Suppressor macrophage treated with lipopolysaccharide for 1 hour (primary cell): ENCODE data around the gene SPRR3.
"Not testable (repeated sequence)": the region's sequence is repeated elsewhere in the genome, so short reads cannot be mapped to it uniquely, and the experiment has no call there.

Experiments used
- DNase-seq, 3 donors: peaks; one replicate each; pipeline ENCODE4 v3.0.0-alpha.2; 2020 to 2022

SPRR3 gene

GRCh38 chr1:152983743-152984142 lies 17.8 kb upstream of the SPRR3 start, which contains the start of gene SPRR1A:
SPRR1A (plus strand) TSS chr1:152984081; CDS start chr1:152985231, 1,150 bp downstream.
- no peak for DNase-seq

DNA sequence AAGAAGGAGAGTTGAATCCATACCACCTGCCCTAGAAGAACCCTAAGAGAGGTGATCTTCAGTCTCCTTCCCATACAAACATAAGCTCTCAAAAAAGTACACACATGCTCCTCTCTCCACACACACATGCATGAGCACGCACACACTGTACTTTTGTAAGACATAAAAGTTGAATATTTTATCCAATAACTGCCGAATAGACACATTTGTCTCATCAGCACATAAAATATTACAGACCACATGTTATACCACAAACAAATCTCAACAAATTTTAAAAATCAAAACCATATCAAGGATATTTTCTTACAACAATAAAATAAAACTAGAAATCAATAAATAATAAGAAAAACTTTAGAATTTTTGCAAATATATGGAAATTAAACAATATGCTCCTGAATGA lies 15.0 kb upstream of the SPRR3 start:
- DNase-seq = no peak

GRCh38 chr1:152993186-152993585 lies 8.4 kb upstream of the SPRR3 start:
- no peak for DNase-seq

GRCh38 chr1:152995842-152996241 lies 5.7 kb upstream of the SPRR3 start:
- DNase-seq = no peak

GRCh38 chr1:152996633-152997400 lies 4.7 kb upstream of the SPRR3 start:
- DNase-seq = no peak

GRCh38 chr1:152997901-152998300 lies 3.6 kb upstream of the SPRR3 start:
- no peak for DNase-seq

DNA sequence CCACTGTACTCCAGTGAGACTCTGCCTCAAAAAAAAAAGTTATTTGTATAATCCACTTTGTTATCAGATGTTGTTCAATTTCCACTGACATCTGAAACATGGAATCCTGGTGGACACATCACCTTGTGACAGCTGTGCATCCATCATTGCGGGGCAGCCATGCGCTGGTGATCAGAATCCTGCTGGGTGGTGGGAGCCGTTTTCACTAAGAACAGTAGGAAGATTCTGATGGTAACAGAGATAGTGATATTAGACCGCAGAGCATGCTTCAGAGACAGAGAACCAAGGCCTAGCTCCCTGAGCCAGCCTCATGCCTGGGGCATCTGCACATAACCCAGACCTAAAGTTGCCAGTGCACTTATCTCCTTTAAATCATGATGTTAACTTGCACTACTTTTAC lies 3.1 kb upstream of the SPRR3 start:
- no peak for DNase-seq

DNA sequence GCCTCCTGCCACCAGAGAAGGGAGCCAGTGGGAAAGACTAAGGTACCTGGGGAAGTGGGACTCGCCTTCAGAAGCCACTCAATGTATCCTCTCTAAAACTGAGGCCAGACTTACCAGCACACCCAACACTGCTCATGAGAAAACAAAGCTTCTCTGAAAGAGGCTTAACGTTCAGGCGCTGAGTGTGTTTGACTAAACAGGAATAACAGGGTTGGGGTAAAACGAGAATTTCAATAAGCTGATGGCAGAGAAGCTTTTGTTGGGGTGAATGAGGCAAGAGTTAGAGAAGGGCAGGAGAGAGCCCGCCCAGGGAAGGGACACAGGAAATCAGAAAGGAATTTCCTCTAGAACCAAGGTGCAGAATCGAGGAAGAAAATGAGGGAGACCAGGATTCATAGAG lies 1.7 kb upstream of the SPRR3 start:
- no peak for DNase-seq

- no peak for DNase-seq
Observed at GRCh38 chr1:153000294-153000693, 1.3 kb upstream of the SPRR3 start.

GRCh38 chr1:153011235-153011758 lies 9.7 kb downstream of the SPRR3 start:
- not testable (repeated sequence) for DNase-seq

DNA sequence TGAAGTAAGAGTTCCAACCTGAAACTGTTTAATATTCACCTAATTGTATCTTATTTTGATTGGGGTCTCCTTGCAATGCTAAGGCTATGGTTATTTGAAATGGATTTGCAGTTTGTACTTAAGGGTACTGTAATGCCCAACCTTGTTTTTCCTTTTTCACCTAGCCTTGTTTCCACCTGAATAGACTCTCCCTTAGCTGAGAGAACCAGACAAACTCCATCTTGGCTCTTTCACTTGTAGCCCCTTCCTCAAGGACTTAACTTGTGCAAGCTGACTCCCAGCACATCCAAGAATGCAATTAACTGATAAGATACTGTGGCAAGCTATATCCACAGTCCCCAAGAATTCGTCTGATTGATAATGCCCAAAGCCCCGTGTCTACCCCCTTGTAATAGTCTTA lies 20.3 kb downstream of the SPRR3 start:
- DNase-seq = not testable (repeated sequence)

GRCh38 chr1:153022340-153022739 lies 20.8 kb downstream of the SPRR3 start:
- DNase-seq = peak; percentile 11 to 20 (median 15)

DNA sequence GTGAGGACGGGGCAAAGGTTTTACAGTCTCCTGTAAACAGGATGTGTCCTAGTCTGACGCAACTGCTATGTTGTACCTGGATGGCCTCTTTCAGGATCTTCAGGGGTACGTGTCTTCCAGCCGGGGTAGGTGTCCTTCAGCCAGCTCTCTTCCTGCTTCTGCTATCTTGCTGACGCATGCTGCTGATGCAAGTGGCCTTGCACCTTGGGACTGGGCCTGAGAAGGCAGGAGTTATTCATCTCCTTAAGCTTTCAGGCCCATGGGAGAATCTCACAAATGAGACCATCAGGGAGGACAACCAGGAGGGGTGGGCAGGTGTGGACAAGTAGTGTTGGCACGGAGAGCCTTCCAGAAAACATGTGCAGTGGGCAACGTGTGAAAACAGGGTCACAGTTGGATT lies 21.6 kb downstream of the SPRR3 start:
- no peak for DNase-seq

DNA sequence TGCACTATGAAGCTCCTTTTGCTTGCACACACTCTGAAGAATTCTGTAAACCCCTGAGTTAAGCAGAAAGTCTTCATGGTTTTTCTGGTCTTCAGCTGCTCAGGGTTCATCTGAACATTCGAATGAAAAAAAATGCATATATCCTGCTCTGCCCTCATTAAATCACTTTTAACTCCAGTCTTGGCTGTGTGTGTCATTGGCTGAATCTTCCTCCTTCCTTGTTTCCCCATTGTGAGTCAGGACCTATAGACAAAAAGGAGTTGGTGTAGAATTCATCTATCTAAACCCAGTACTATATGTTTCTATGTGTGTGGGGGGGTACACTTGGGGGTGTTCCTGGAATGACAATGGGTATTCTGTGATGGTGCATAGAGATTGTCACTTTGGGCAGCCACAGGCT lies 22.9 kb downstream of the SPRR3 start:
- DNase-seq = no peak

GRCh38 chr1:153025797-153026196 lies 24.2 kb downstream of the SPRR3 start:
- DNase-seq = no peak

GRCh38 chr1:153028766-153029165 lies 27.2 kb downstream of the SPRR3 start:
- DNase-seq = no peak

DNA sequence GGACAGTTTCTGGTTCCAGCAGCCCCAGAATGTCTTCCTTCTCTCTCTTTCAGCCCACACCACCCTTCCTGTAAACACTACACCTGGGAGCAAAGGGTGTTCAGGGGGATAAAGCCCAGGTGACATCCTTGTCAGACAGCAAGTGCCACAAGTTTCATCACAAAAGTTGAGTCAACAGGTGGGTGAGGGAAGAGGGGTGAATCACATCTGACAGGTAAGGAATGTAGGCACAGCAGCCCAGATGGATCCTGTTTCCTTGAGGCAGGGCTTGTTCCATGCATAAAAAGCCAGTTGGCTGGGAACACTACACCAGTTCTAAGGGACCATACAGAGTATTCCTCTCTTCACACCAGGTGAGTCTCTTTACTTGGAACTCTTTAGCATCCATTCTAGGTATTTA lies 29.3 kb downstream of the SPRR3 start, which contains the start of gene SPRR1B:
Gene SPRR1B, plus strand, starts transcription at position 309 of the 400 bp plus-strand sequence. CDS start 1,143 bp downstream, outside the sequence.
- DNase-seq = no peak

DNA sequence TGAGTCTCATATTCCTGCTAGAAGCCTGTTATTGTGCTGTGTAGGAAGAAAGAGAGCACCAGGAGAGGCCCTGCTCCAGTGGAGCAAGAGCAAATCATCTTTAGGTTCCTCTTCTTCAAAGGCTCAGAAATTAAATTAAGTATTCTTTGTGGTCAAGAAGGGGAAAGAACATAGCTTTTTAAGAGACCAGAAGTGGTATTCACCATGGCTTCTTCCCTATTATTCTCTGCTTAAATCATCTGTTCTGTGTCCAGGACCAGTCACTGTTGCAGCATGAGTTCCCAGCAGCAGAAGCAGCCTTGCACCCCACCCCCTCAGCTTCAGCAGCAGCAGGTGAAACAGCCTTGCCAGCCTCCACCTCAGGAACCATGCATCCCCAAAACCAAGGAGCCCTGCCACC lies 30.5 kb downstream of the SPRR3 start:
- no peak for DNase-seq

GRCh38 chr1:153032677-153033308 lies 31.2 kb downstream of the SPRR3 start:
- peak; percentile 17 to 65 (median 36) for DNase-seq

DNA sequence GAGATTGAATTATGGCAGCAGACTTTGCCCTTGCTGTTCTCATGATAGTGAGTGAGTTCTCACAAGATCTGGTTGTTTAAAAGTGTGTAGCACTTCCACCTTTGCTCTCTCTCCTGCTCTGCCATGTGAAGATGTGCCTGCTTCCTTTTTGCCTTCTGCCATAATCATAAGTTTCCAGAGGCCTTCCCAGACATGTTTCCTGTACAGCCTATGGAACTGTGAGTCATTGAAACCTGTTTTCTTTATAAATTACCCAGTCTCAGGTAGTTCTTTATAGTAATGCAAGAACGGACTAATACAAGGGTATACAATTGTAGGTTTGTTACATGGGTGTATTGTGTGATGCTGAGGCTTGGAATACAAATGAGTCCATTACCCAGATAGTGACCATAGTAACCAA lies 33.7 kb downstream of the SPRR3 start:
- DNase-seq = no peak

DNA sequence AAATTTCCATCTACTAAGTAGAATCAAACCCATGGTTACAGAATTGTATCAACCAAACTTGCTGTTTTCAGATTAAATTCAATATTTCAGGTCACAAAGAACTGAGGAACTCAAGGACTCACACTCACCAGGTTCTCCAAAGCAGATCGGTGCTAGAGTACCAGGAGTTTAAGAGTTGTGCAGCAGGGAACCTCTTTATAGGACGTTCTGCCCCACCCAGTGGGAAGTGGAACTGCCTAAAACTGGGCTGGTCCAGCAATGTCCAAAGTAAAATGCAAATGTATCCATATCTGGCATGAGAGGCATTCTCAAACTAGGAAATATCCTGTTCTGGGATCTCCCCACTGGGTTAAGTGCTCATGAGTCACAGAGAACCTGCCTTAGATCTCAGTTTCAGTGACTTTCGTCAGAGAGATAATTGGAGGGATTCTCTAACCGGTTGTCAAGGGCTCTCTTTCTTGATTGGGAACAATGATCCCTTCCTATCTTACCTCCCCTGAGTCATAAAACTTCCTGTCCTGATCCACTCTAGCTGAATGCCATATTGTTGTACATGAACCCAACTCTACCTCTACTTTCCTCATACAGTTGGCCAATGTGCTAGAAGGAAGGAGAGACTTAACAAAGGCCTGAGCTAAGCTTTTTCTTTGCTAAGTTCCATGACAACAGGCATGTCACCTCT lies 39.5 kb downstream of the SPRR3 start, which contains the start of gene SPRR2D:
Gene SPRR2D, minus strand, starts transcription at position 171 of the 682 bp plus-strand sequence. CDS start 774 bp downstream, outside the sequence.
- DNase-seq = no peak

DNA sequence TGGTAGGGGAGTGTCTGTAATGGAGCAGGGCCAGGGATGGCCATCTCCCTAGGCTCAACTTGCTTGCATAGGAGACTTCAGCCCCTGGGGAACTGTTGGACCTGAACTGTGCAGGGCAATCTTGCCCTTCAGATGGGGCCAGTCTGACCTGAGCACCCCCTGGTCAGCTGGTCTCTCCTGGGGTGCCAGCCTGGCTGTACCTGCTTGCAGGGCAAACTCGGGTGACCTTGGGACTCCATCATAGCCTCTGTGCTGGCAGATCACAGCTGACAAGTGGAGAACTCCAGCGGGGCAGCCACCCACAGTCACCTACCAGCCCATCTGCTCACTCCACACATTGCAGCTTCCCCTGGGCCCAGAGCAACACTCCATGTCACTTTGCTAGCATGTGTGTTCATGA lies 47.7 kb downstream of the SPRR3 start:
- no peak for DNase-seq
